Endothelial cell of umbilical vein (primary cell): ENCODE results near the gene WASF3. TPM values are rescaled to one million over a fixed set of nuclear protein-coding genes. Genes with fewer than 3 reads are reported as not detected.

Experiments
- BruUV-seq: library from RNA; stranded (reverse); fragments of 400-500 nt; replicated peaks from 2 replicates; lab custom pipeline; 2021; lab: Mats Ljungman, UMichigan
- CTCF ChIA-PET: fragments of 300-600, 350-600 bp; sonication (Branson Sonifier 250); formaldehyde crosslinking; loops from one replicate; lab custom pipeline; 2021; ENCODE audit warnings: antibody characterized with exemption, inconsistent platforms; lab: Charles Lee
- POLR2A ChIA-PET: fragments of 300-600, 350-600 bp; sonication (Branson Sonifier 250); formaldehyde crosslinking; loops from one replicate; lab custom pipeline; 2021; ENCODE audit warnings: antibody characterized with exemption, inconsistent platforms; lab: Charles Lee
- DNase-seq: peaks from one replicate; pipeline ENCODE4 v3.0.0-alpha.2; 2011; ENCODE audit warnings: low read depth, low spot score
- FAIRE-seq: peaks from 2 replicates; lab custom pipeline; 2011; peaks lifted over from hg19 to GRCh38; lab: Jason Lieb, UNC
- H2AFZ ChIP-seq: 2 replicates; pipeline ENCODE4 v1.6.0; 2012; ENCODE audit warnings: low read depth, low read length, control low read depth, inconsistent platforms
- H3K27ac ChIP-seq: 2 replicates; pipeline ENCODE4 v1.5.1; 2011; ENCODE audit warnings: low read depth, mild to moderate bottlenecking, control low read depth, low read length, moderate library complexity; ENCODE audit not compliant: insufficient read depth
- H3K27me3 ChIP-seq, 2 experiments: 2 replicates each; pipeline versions ENCODE4 v1.6.0 to v1.6.1; 2011; ENCODE audit warnings: low read length in 2 of 2, mixed read lengths in 1 of 2; ENCODE audit not compliant: control insufficient read depth in 2 of 2, insufficient read depth in 2 of 2
- H3K36me3 ChIP-seq, 2 experiments: 2 replicates in 1 of 2; 3 replicates in 1 of 2; pipeline ENCODE4 v1.5.1; 2011; ENCODE audit warnings: low read length in 2 of 2, mild to moderate bottlenecking in 1 of 2, moderate library complexity in 1 of 2; ENCODE audit not compliant: control insufficient read depth in 2 of 2, insufficient read depth in 2 of 2; ENCODE audit errors: extremely low read depth in 1 of 2
- H3K4me1 ChIP-seq: 3 replicates; pipeline ENCODE4 v1.5.1; 2011; ENCODE audit warnings: mild to moderate bottlenecking, low read length; ENCODE audit not compliant: control insufficient read depth, insufficient read depth; ENCODE audit errors: extremely low read depth
- H3K4me2 ChIP-seq: 2 replicates; pipeline ENCODE4 v1.6.1; 2011; ENCODE audit warnings: low read length, control low read depth, mixed read lengths; ENCODE audit not compliant: insufficient read depth
- H3K4me3 ChIP-seq, 3 experiments: fragments of 200-600 bp in 1 of 3; sonication (generic), shearing (Covaris generic) in 1 of 3; replicated peaks in 1 of 3; 2 replicates each; pipeline ENCODE4 v1.5.1; 2011 to 2016; ENCODE audit warnings: control low read depth in 3 of 3, low read length in 3 of 3, mild to moderate bottlenecking in 2 of 3, inconsistent platforms in 1 of 3, low read depth in 1 of 3, moderate library complexity in 1 of 3; ENCODE audit not compliant: insufficient read depth in 1 of 3
- H3K79me2 ChIP-seq: 2 replicates; pipeline ENCODE4 v1.6.0; 2012; ENCODE audit warnings: low read length, inconsistent platforms; ENCODE audit not compliant: control insufficient read depth, insufficient read depth
- H3K9ac ChIP-seq: replicated peaks from 2 replicates; pipeline ENCODE3; 2011; ENCODE audit warnings: low read length, control low read depth; ENCODE audit not compliant: insufficient read depth; ENCODE audit errors: extremely low read depth
- H3K9me1 ChIP-seq: replicated peaks from 3 replicates; pipeline ENCODE4 v1.6.0; 2011; ENCODE audit warnings: mild to moderate bottlenecking, low read length; ENCODE audit not compliant: control insufficient read depth, insufficient read depth; ENCODE audit errors: extremely low read depth
- H3K9me3 ChIP-seq: replicated peaks from 2 replicates; pipeline ENCODE4 v1.5.1; 2012; ENCODE audit warnings: low read length, inconsistent platforms; ENCODE audit not compliant: control insufficient read depth, insufficient read depth
- H4K20me1 ChIP-seq: replicated peaks from 2 replicates; pipeline ENCODE3; 2011; ENCODE audit warnings: mild to moderate bottlenecking, low read length; ENCODE audit not compliant: control insufficient read depth, insufficient read depth; ENCODE audit errors: extremely low read depth
- CTCF ChIP-seq, 2 donors: IDR thresholded peaks; 1 replicate in 1 of 2; 2 replicates in 1 of 2; pipeline ENCODE4 v1.5.1; 2011; ENCODE audit warnings: low read length in 2 of 2, mild to moderate bottlenecking in 2 of 2, moderate library complexity in 2 of 2, control low read depth in 1 of 2, inconsistent platforms in 1 of 2, low read depth in 1 of 2; ENCODE audit not compliant: insufficient read depth in 1 of 2; ENCODE audit errors: extremely low read depth in 1 of 2
- EZH2 ChIP-seq: IDR thresholded peaks from 2 replicates; pipeline ENCODE4 v1.6.1; 2012; ENCODE audit warnings: borderline replicate concordance, low read depth, mild to moderate bottlenecking, moderate library complexity, low read length, inconsistent platforms; ENCODE audit not compliant: severe bottlenecking
- FOS ChIP-seq: IDR thresholded peaks from 2 replicates; pipeline ENCODE4 v1.6.1; 2011; ENCODE audit warnings: mild to moderate bottlenecking, low read length, moderate library complexity, borderline replicate concordance; ENCODE audit not compliant: insufficient read depth
- GATA2 ChIP-seq: IDR thresholded peaks from 2 replicates; pipeline ENCODE4 v1.7.0; 2011; ENCODE audit warnings: low read depth, mild to moderate bottlenecking, moderate library complexity, mixed read lengths, low read length; ENCODE audit not compliant: insufficient read length, insufficient read depth
- JUN ChIP-seq: IDR thresholded peaks from 2 replicates; pipeline ENCODE4 v1.6.1; 2011; ENCODE audit warnings: borderline replicate concordance, low read depth; ENCODE audit not compliant: insufficient read length, insufficient read depth
- MAX ChIP-seq: IDR thresholded peaks from 2 replicates; pipeline ENCODE4 v1.6.1; 2011; ENCODE audit not compliant: insufficient read depth, insufficient read length
- MYC ChIP-seq: IDR thresholded peaks from one replicate; pipeline ENCODE4 v1.6.1; 2011; ENCODE audit warnings: mild to moderate bottlenecking, low read depth, low read length
- POLR2A ChIP-seq: IDR thresholded peaks from 2 replicates; pipeline ENCODE4 v1.6.1; 2012; ENCODE audit warnings: low read depth, mild to moderate bottlenecking, control low read depth, low read length
- POLR2AphosphoS5 ChIP-seq: IDR thresholded peaks from 2 replicates; pipeline ENCODE4 v1.6.1; 2012; ENCODE audit warnings: low read depth, mild to moderate bottlenecking, control low read depth, low read length, moderate library complexity; ENCODE audit not compliant: insufficient read depth
- dilution Hi-C: fragments of 300-500 bp; cut with MboI; formaldehyde crosslinking; loops from one replicate; pipeline ENCODE4 v1.15.0; 2019; ENCODE audit warnings: low sequenced_read_pairs; ENCODE audit not compliant: extremely low pct_ligation_motif_present
- intact Hi-C: fragments of 100-400 bp; cut with micrococcal nuclease; formaldehyde crosslinking; loops from one replicate; pipeline ENCODE4 v1.10.0; 2022
- polyA plus RNA-seq, 4 experiments: library from polyadenylated mRNA; depleted of rRNA in 3 of 4; stranded (reverse) in 3 of 4; unstranded in 1 of 4; fragments of >200 nt; gene quantifications; 2 replicates each; pipeline versions ENCODE4 v1.2.1 to v1.2.3, GENCODE V29; 2011 to 2012; ENCODE audit warnings: missing spikeins in 1 of 4
- total RNA-seq: library from RNA; stranded (reverse); gene quantifications from 2 replicates; pipeline ENCODE4 v1.2.3, GENCODE V29; 2021

The WASF3 gene
- total and polyA plus RNA-seq, 2 donors (not counting 3 experiments of a cell fraction or from before 2014, with no cell fraction given), result 18.5 to 32.4 TPM

- Histone ChIP-seq H3K4me1 (peaks cover 5% of the 10 kb centered on the region), H3K79me2 (no peaks in the 10 kb centered on the region), H3K27me3 (no peaks in the 10 kb centered on the region), H3K4me3 (no peak overlapping the region), H3K4me2 (no peak overlapping the region), H3K9me3 (no peaks in the 10 kb centered on the region), H3K27ac (no peak overlapping the region), H4K20me1 (no peaks in the 10 kb centered on the region), H2AFZ (no peak overlapping the region), H3K36me3 (peaks cover 11 to 43% of the 10 kb centered on the region in 2 experiments), H3K9me1 (no peaks in the 10 kb centered on the region), H3K9ac (no peak overlapping the region)
- FAIRE-seq, result no peak
- dilution Hi-C loops, result loop anchor here (25.0 kb wide), 1 partner anchor 192 kb away; no protein-coding TSS in a partner anchor
- TF ChIP-seq POLR2A (no peak), FOS (peak; percentile 68)
- BruUV-seq, result no TSS peak
- CTCF ChIA-PET, result interaction anchor here (0.7 to 1.6 kb wide), 4 partner anchors 11 to 495 kb away, joined by 3 to 6 read pairs (median 3); no protein-coding TSS in a partner anchor
- POLR2A ChIA-PET, result no interaction called here
- no peak for DNase-seq
- intact Hi-C loops, result no loop called here
Observed at GRCh38 chr13:26679411-26680122, 122.1 kb downstream of the WASF3 start.

DNA sequence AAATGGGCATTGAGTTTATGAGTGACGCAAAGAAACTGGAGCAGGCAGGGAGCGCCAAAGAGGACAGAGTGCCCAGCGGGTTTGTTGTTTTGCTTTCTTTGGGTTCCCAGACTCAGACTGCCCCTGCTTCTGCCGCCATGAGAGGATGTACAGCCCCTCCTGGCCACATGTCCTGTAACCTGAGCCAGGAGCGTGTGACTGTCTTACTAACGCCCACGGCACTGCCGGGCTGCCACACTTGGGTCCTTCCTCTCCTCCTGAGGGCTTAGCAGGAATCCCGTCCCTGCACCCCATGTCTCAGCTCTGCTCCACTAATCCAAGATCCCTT is 122.6 kb downstream of the WASF3 start:
- H3K4me1 ChIP-seq, result peaks cover 5% of the 10 kb centered on the region
- ChIA-PET CTCF (interaction anchor here (1.1 to 1.6 kb wide), 3 partner anchors 11 to 18 kb away, joined by 3 to 6 read pairs (median 3); no protein-coding TSS in a partner anchor), POLR2A (no interaction called here)
- no peaks in the 10 kb centered on the region for H3K79me2 ChIP-seq
- H3K9ac ChIP-seq, result no peak overlapping the region
- H2AFZ ChIP-seq, result no peak overlapping the region
- no peaks in the 10 kb centered on the region for H3K9me1 ChIP-seq
- no peak for DNase-seq
- intact Hi-C loops (no loop called here), dilution Hi-C loops (loop anchor here (25.0 kb wide), 1 partner anchor 193 kb away; no protein-coding TSS in a partner anchor)
- no peak overlapping the region for H3K4me2 ChIP-seq
- H3K36me3 ChIP-seq, result peaks cover 12 to 40% of the 10 kb centered on the region in 2 experiments
- TF ChIP-seq FOS, result no peak
- no peak for TF ChIP-seq CTCF (IDR thresholded peaks at IDR 0.05; ENCODE audit: extremely low read depth in 1 of 2, insufficient read depth in 1 of 2, low read depth in 1 of 2, low read length in 2 of 2)
- TF ChIP-seq MYC, result no peak
- TF ChIP-seq JUN, result no peak
- no peak for TF ChIP-seq POLR2AphosphoS5
- no peak for TF ChIP-seq EZH2
- TF ChIP-seq POLR2A, result no peak
- no peak for TF ChIP-seq MAX
- TF ChIP-seq GATA2, result no peak
- H3K27ac ChIP-seq, result no peak overlapping the region
- H4K20me1 ChIP-seq, result no peaks in the 10 kb centered on the region
- no peak overlapping the region for H3K4me3 ChIP-seq
- H3K27me3 ChIP-seq, result no peaks in the 10 kb centered on the region
- H3K9me3 ChIP-seq, result no peaks in the 10 kb centered on the region
- no TSS peak for BruUV-seq
- no peak for FAIRE-seq
